Activated CD4-positive, alpha-beta T cell treated with anti-CD3 and anti-CD28 coated beads, Interleukin-2, amount 50 U/mL, for 4 hours (primary cell): ENCODE measurements around the gene PRRC2B.

Source experiments
- DNase-seq, 2 experiments: peaks; one replicate each; pipeline ENCODE4 v3.0.0-alpha.2; 2020

The PRRC2B gene

GRCh38 chr9:131474711-131475110 is 80.8 kb downstream of the PRRC2B start:
- no peak for DNase-seq

- DNase-seq, result no peak
Measured at GRCh38 chr9:131475111-131475955, 81.4 kb downstream of the PRRC2B start.

GRCh38 chr9:131475956-131476776 is 82.3 kb downstream of the PRRC2B start:
- DNase-seq, result no peak

- DNase-seq, result no peak
Measured at GRCh38 chr9:131476777-131477345, 83.0 kb downstream of the PRRC2B start.

GRCh38 chr9:131477367-131477766 is 83.5 kb downstream of the PRRC2B start:
- no peak for DNase-seq

- no peak for DNase-seq
Measured at GRCh38 chr9:131477816-131478419, 84.0 kb downstream of the PRRC2B start.

- DNase-seq, result peak; percentile 56 to 57
Measured at GRCh38 chr9:131478421-131478868, 84.6 kb downstream of the PRRC2B start.

GRCh38 chr9:131478911-131479310 is 85.0 kb downstream of the PRRC2B start:
- no peak for DNase-seq

- no peak for DNase-seq
Measured at GRCh38 chr9:131480258-131480657, 86.4 kb downstream of the PRRC2B start.

- no peak for DNase-seq
Measured at GRCh38 chr9:131481441-131482342, 87.8 kb downstream of the PRRC2B start.

GRCh38 chr9:131482343-131483006 is 88.6 kb downstream of the PRRC2B start:
- DNase-seq, result no peak

- DNase-seq, result no peak
Measured at GRCh38 chr9:131483319-131484050, 89.6 kb downstream of the PRRC2B start.

- DNase-seq, result no peak
Measured at GRCh38 chr9:131484051-131484445, 90.2 kb downstream of the PRRC2B start.

GRCh38 chr9:131484560-131485185 is 90.8 kb downstream of the PRRC2B start:
- DNase-seq, result no peak

- no peak for DNase-seq
Measured at GRCh38 chr9:131485206-131485605, 91.3 kb downstream of the PRRC2B start.

- DNase-seq, result no peak
Measured at GRCh38 chr9:131485728-131486422, 92.0 kb downstream of the PRRC2B start.

- no peak for DNase-seq
Measured at GRCh38 chr9:131487001-131487400, 93.1 kb downstream of the PRRC2B start.

GRCh38 chr9:131487621-131488031 is 93.7 kb downstream of the PRRC2B start:
- DNase-seq, result no peak

- no peak for DNase-seq
Measured at GRCh38 chr9:131490514-131490913, 96.6 kb downstream of the PRRC2B start.
